Left colon (tissue), 2 donors: ENCODE data around the gene TMEM163. TPM values are rescaled to one million over a fixed set of nuclear protein-coding genes. Genes with fewer than 3 reads are reported as not detected.
"Not testable (repeated sequence)": the region's sequence is repeated elsewhere in the genome, so short reads cannot be mapped to it uniquely, and the experiment has no call there.

Experiments
- ATAC-seq: fragments of 200-7000 bp; cut with Tn5 transposase; one replicate; pipeline ENCODE4 v1.9.1; 2020; ENCODE audit warnings: mild to moderate bottlenecking, moderate library complexity
- DNase-seq, 2 donors: peaks; one replicate each; pipeline ENCODE4 v3.0.0-alpha.2; 2020
- intact Hi-C, 2 donors: fragments of 100-400 bp; cut with DNase I in 1 of 2; cut with micrococcal nuclease in 1 of 2; formaldehyde crosslinking; loops; one replicate each; pipeline versions ENCODE4 v1.11.2 to v1.14.0; 2022; cut with DNase I, micrococcal nuclease
- total RNA-seq, 2 donors: library from RNA; stranded (reverse); fragmentation: NEBNext Ultra II Directional; extraction: Animal tissue kit (Norgen Biotek cat#: 25700); gene quantifications; one replicate each; pipeline ENCODE4 v1.2.1, GENCODE V29; 2021
- donor health status: DM: no; HTN: no; CAD: no.
- donor health status: DM: yes; HTN: yes; CAD: no.

Gene TMEM163
- total RNA-seq, 2 donors from 2014 or later, result 0.25 TPM; not detected in 1

GRCh38 chr2:134636714-134637113 lies 82.1 kb downstream of the TMEM163 start:
- intact Hi-C loops, result no loop called here
- ATAC-seq, result no peak
- no peak for DNase-seq

DNA sequence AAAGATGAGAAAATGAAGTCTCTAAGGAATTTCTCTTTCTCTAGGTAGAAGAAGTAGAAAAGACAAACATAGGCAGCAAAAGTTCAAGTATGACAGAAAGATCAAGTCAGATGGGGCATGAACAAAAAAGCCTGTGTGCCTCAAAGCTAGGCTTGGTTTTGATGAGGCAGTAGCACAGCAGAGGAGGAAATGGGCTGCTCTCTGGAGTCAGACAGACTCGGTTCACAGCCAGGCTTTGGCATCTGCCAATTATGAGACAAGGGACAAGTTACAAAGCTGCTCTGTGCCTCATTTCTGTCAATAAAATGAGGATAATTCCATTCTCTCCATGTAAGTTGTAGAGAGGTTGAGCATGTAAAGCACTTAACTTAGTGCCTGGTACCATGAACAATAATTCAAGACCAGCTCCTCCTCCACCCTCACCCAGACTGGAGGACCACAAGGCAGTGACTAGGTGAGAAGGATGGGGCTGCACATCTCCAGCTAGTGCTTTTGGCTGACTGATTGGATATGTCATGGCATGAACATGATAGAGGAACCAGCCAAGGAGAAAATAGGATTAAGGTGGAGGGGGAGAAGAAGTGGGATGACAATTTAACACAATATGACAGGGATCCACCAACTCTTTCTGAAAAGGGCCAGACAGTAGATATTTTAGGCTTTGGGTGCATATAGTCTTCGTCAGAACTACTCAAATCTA lies 84.6 kb downstream of the TMEM163 start:
- no peak for DNase-seq
- no peak for ATAC-seq
- intact Hi-C loops, result no loop called here

DNA sequence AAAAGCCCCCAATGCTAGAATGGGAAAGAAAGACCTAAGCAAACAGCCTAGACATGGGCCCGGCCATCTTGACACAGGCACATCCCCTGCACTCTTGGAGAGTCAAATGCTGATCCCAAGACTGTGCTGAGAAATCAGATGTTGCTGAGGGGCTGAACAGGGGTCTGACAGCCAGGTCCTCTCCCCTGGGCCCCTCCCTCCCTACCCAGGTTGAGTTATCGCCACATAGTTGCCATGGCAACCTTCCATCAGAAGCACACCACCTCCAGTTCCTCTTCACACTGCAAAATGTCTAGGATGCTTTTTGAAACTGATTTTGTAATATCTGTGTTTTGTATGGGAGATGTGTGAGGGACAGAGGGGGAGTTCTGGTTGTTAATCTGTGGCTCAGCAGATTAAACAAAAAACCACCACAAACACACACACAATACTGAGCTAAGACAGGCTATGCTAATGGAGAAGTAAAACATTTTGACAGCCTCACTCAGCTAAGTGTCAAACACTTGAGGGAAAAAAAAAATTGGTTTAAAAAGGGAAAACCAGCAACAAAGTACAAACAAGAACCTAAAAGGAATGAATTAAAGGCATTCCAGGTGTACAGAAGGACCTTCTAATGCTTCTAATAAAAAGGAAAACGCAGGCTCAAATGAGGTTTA lies 88.2 kb downstream of the TMEM163 start:
- DNase-seq (no peak), ATAC-seq (no peak)
- intact Hi-C loops, result no loop called here

DNA sequence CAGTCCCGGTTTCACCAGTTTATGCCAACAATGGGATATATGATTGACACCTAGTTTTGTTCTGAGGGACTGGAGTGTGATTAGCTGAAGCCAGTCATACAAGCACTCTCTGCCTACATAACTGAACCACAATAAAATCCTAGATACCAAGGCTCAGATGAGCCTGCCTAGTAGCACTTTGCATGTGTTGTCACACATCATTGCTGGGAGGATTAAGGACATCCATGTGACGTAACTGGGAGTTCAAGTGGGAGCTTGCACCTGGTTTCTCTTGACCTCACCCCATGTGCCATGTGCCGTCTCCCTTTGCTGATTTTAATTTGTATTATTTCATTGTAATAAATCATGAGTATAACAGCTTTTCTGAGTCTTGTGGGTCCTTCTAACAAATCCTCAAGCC lies 90.3 kb downstream of the TMEM163 start:
- ATAC-seq (no peak), DNase-seq (no peak)
- intact Hi-C loops, result no loop called here

DNA sequence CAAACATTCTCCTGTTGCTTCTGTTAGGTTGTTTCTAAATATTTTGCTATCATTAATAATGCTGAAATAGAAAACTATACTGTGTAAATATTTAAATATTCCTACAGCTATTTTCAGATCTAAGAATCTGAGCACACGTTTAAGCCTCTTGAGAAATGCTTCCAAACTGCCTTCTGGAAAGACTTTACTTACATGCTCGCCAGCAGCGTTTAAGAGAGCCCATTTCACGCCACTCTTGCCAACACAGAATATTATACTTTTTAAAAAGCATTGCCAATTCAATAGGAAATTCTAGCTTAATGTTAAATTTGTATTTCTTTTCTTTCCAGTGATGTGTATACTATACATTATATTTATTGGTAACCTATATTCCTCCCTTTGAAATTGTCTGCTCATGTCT lies 92.0 kb downstream of the TMEM163 start:
- ATAC-seq (no peak), DNase-seq (no peak)
- intact Hi-C loops, result no loop called here

DNA sequence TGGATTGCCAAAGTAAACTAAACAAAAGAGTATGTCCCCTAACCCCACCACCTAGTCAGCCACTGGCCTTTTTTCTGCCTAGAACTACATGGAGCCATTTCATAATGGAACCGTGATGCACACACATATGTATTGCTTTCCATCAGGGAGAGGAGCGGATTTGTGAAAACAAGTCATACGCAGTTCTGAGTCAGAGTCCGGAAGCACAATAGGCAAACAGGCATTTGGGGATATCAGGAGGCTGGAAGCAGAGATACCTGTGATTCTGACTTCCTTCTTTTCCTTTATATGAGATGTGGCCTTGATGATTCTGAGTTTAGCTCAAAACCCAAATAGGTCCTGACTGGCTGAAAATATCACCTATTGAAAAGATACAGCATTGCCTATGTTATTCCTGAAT lies 93.5 kb downstream of the TMEM163 start:
- intact Hi-C loops, result no loop called here
- DNase-seq (no peak), ATAC-seq (no peak)

DNA sequence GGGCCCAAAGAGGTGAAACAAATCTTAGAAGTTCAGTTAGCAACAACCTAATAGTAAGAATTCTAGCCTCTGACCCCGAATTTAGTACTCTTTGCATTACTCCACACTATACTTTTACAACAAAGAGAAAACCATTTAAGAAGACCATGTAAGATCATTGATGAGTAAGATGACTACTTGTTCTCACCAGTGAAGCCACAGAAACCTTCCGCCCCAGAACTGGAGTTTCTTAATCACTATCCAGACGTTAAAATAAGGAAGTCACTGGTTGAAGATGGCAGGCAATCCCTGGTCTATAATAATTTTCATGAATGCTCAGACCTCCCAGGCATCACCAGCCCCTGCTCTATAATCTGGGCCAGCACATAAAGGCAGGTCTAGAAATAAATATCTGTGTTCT lies 95.0 kb downstream of the TMEM163 start:
- intact Hi-C loops, result no loop called here
- no peak for DNase-seq
- no peak for ATAC-seq

- ATAC-seq (no peak), DNase-seq (no peak)
- intact Hi-C loops, result no loop called here
Measured at GRCh38 chr2:134623046-134623445, 95.8 kb downstream of the TMEM163 start.

- ATAC-seq, result no peak
- no peak for DNase-seq
- intact Hi-C loops, result no loop called here
Measured at GRCh38 chr2:134621939-134622705, 96.7 kb downstream of the TMEM163 start.

DNA sequence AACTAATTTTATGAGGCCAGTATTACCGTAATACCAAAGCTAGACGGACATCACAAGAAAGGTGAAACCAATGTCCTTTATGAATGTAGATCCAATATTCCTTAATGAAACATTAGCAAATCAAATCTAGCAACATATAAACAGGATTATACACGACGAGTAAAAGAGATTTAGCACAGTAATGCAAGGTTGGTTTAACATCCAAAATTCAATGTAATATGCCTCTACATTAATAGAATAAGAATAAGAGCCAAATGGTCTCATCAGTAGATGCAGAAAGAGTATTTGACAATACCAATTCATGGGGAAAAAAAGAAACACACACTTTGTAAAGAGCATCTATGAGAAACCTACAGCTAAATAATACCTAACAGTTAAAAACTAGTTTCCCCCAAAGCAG lies 99.5 kb downstream of the TMEM163 start:
- DNase-seq (no peak), ATAC-seq (no peak)
- intact Hi-C loops, result no loop called here

- ATAC-seq, intact Hi-C loops, DNase-seq: not testable (repeated sequence)
Measured at GRCh38 chr2:134615480-134615879, 103.3 kb downstream of the TMEM163 start.

DNA sequence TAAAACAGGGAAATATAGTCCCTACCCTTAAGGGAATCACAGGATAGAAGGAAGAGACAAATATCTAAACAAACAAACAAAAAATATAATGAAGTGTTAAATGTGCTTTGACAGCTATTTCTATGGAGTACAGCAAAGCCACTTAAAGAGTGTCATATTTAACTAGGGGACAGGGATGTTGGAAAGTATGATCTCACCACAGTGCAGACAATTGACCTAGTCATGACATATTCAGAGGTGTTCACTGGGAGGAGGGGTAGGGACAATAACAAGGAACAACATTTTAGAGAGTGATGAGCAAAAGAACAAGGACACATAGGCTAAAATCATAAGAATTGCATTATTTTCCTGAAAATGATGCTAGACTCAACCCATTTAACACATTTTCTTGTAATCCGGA lies 107.5 kb downstream of the TMEM163 start:
- no peak for ATAC-seq
- intact Hi-C loops, result no loop called here
- no peak for DNase-seq

DNA sequence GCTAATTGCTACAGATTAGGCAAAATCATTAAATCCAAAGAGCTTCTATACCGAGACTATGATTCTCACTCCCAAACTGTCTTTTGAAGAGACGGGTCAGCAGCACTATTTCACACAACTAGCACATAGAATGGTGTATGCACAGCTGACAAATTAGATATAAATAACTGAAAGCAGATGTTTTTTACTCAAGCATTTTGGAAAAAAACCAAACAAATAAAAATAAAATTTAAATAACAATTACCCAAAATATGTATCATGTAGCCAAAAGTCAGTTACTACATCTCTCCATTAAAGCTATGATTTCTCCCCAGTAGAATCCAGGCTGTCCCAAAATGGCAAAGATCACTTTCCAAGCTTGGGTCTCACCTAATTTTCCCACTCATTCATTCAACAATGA lies 107.9 kb downstream of the TMEM163 start:
- DNase-seq (no peak), ATAC-seq (no peak)
- intact Hi-C loops, result no loop called here

GRCh38 chr2:134609924-134610513 lies 108.8 kb downstream of the TMEM163 start:
- intact Hi-C loops, result no loop called here
- no peak for DNase-seq
- ATAC-seq, result no peak

DNA sequence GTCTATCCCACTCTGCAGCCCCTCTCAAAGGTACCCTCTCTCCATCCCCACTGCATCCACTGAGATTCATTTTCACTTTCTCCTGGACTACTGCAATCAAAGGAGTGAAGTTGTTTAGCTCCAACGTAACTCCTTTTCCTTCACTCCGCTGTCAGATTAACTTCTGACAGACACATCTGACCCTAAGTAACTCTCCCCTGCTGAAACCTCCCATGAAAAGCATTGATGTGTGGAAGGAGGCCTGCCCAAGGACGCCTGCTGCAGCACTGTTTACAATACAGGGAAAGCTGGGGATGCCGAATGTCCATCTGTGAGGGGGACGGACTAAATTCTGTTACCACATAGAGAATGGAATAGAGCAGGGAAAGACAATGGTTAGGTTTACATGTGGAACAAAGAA lies 114.8 kb downstream of the TMEM163 start:
- ATAC-seq (no peak), DNase-seq (no peak)
- intact Hi-C loops, result no loop called here

GRCh38 chr2:134602666-134603065 lies 116.1 kb downstream of the TMEM163 start:
- DNase-seq, result no peak
- ATAC-seq, result no peak
- intact Hi-C loops, result no loop called here

GRCh38 chr2:134601264-134601663 lies 117.5 kb downstream of the TMEM163 start:
- no peak for ATAC-seq
- intact Hi-C loops, result no loop called here
- DNase-seq, result no peak

GRCh38 chr2:134600208-134600607 lies 118.6 kb downstream of the TMEM163 start:
- ATAC-seq, result no peak

DNA sequence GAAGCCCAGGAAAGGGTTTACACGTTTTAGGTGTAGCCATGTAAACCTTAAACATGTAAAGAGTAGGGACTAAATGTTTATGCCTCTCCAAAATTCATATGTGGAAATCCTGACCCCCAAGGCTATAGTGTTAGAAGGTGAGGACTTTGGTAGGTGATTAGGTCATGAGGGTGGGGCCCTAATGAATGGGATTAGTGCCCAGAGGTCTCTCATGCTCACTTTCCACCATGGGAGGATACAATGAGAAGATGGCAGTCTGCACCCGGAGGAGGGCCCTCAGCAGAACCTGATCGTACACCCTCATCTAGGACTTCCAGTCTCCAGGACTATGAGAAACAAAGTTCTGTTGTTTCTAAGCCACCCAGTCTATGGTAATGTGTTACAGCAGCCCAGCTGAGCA lies 119.6 kb downstream of the TMEM163 start:
- DNase-seq (no peak), ATAC-seq (no peak)
- intact Hi-C loops, result no loop called here

More at GRCh38 chr2:134600208-134600607, 118.6 kb downstream of the TMEM163 start:
- no peak for DNase-seq
- intact Hi-C loops, result no loop called here

DNA sequence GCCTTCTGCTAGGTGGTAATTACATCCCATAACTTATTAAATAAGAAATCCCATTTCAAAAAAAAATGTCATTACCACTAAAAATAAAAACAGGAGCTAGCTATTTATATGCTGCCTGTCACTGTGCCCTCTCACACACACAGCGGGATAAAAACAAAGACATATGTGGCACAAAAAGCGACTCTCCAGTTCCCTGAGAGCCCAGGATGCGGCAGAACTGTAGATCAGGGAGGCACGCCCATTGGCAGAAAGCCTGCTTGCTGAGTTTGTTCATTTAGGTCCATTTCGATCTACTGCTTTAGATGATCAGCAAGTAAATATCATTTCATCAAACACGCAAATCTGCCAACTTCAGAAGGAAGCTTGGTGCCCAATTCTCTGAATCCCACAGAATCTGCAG lies 124.4 kb downstream of the TMEM163 start:
- no peak for ATAC-seq
- no peak for DNase-seq
- intact Hi-C loops, result no loop called here
